ENCODE data around the gene P2RX5. TPM values are rescaled to one million over a fixed set of nuclear protein-coding genes. Genes with fewer than 3 reads are reported as not detected.

The P2RX5 gene
- total and polyA plus RNA-seq, 2 experiments from 2014 or later = not detected

DNA sequence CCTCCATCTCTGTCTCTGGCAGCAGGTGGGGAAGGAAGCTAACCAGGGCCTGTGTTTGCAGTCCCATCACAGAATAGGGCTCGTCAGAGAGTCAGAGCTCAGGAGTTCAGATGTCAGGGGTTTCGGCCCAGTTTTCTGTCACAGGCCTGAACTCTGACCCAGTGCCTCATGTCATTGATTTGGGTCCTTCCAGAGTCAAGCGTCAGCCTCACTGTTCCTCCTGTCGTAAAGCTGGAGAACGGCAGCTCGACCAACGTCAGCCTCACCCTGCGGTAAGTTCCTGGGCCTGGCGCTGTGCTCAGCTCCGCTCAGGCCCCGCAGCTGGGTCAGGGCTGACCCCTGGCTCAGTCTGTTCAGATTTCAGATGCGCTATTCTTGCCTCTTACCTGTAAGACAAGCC lies 48.7 kb downstream of the P2RX5 start:
- H3K4me3 ChIP-seq = no peak overlapping the region
- H3K36me3 ChIP-seq (replicated peaks; ENCODE audit: insufficient read depth, low read depth) = no peaks in the 10 kb centered on the region
- 76% methylated on average over 12 of the region's 12 CpGs for WGBS (ENCODE audit: low lambda C conversion rate, missing lambda C conversion rate)
- H3K79me2 ChIP-seq = no peaks in the 10 kb centered on the region
- no peaks in the 10 kb centered on the region for H3K27me3 ChIP-seq
- H4K20me1 ChIP-seq (ENCODE audit: insufficient read depth, poor library complexity, severe bottlenecking) = no peaks in the 10 kb centered on the region
- no peak for DNase-seq (ENCODE audit: low spot score)
- H3K27ac ChIP-seq = no peak overlapping the region
- H3K4me1 ChIP-seq (ENCODE audit: insufficient read depth) = peaks cover 3% of the 10 kb centered on the region
- H3K9me2 ChIP-seq (replicated peaks; ENCODE audit: insufficient read depth) = no peaks in the 10 kb centered on the region
- TF ChIP-seq, protein P1, sequence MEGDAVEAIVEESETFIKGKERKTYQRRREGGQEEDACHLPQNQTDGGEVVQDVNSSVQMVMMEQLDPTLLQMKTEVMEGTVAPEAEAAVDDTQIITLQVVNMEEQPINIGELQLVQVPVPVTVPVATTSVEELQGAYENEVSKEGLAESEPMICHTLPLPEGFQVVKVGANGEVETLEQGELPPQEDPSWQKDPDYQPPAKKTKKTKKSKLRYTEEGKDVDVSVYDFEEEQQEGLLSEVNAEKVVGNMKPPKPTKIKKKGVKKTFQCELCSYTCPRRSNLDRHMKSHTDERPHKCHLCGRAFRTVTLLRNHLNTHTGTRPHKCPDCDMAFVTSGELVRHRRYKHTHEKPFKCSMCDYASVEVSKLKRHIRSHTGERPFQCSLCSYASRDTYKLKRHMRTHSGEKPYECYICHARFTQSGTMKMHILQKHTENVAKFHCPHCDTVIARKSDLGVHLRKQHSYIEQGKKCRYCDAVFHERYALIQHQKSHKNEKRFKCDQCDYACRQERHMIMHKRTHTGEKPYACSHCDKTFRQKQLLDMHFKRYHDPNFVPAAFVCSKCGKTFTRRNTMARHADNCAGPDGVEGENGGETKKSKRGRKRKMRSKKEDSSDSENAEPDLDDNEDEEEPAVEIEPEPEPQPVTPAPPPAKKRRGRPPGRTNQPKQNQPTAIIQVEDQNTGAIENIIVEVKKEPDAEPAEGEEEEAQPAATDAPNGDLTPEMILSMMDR (IDR thresholded peaks at IDR 0.05; ENCODE audit: poor library complexity) = no peak
- TF ChIP-seq EZH2 (IDR thresholded peaks at IDR 0.05; ENCODE audit: borderline replicate concordance) = no peak
- no peak for TF ChIP-seq EZH2phosphoT487 (IDR thresholded peaks at IDR 0.05; ENCODE audit: low read depth, severe bottlenecking, unreplicated experiment)
- no peak overlapping the region for H3K4me2 ChIP-seq
- no peaks in the 10 kb centered on the region for H3K9me3 ChIP-seq (ENCODE audit: low read depth)
- H2AFZ ChIP-seq = no peak overlapping the region

DNA sequence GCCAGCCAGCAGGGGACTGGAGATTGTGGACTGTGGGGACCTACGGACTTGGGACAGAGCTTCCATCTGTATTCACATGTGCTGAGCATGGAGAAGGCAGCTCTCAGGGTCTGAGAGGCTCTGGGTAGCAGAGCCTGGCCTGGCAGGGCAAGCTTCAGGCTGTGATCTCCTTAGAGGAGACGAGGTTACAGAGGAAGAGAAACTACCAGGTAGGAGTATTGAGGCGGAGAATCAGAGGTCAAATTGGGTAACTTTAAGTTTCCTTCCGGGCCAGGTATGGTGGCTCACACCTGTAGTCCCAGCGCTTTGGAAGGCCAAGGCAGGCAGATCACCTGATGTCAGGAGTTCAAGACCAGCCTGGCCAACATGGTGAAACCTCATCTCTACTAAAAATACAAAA lies 50.6 kb downstream of the P2RX5 start:
- Histone ChIP-seq H3K4me2 (no peak overlapping the region), H3K36me3 (replicated peaks; ENCODE audit: insufficient read depth, low read depth) (no peaks in the 10 kb centered on the region), H3K9me2 (replicated peaks; ENCODE audit: insufficient read depth) (no peaks in the 10 kb centered on the region), H3K79me2 (no peaks in the 10 kb centered on the region), H4K20me1 (ENCODE audit: insufficient read depth, poor library complexity, severe bottlenecking) (no peaks in the 10 kb centered on the region), H3K27ac (no peak overlapping the region), H3K4me3 (no peak overlapping the region), H3K27me3 (no peaks in the 10 kb centered on the region), H3K4me1 (ENCODE audit: insufficient read depth) (peaks cover 3% of the 10 kb centered on the region), H3K9me3 (ENCODE audit: low read depth) (no peaks in the 10 kb centered on the region), H2AFZ (no peak overlapping the region)
- WGBS (ENCODE audit: low lambda C conversion rate, missing lambda C conversion rate) = 57% methylated on average over 5 of the region's 5 CpGs
- DNase-seq (ENCODE audit: low spot score) = no peak
- TF ChIP-seq EZH2 (IDR thresholded peaks at IDR 0.05; ENCODE audit: borderline replicate concordance) (no peak), EZH2phosphoT487 (IDR thresholded peaks at IDR 0.05; ENCODE audit: low read depth, severe bottlenecking, unreplicated experiment) (no peak)

DNA sequence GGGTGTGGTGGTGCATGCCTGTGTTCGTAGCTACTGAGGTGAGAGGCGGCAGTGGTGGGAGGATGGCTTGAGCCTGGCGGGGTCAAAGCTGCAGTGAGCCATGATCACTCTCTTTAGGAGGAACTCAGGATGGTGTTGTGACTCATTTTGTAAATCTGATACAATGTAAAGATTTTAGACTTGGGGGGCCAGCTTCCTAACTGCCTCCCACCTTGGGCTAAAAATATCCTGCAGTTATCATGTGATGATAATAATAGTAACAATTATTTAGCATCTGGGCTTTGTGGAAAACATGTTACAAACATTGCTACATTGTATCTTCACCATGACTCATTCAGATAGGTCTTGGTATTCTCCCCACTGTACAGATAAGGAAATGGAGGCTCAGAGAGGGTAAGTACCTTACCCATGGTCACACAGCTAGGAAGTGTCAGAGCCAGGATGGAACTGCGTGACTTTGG lies 52.0 kb downstream of the P2RX5 start:
- Histone ChIP-seq H3K4me1 (ENCODE audit: insufficient read depth) (peaks cover 3% of the 10 kb centered on the region), H3K79me2 (no peaks in the 10 kb centered on the region), H3K36me3 (replicated peaks; ENCODE audit: insufficient read depth, low read depth) (no peaks in the 10 kb centered on the region), H3K4me3 (no peak overlapping the region), H2AFZ (no peak overlapping the region), H4K20me1 (ENCODE audit: insufficient read depth, poor library complexity, severe bottlenecking) (no peaks in the 10 kb centered on the region), H3K9me2 (replicated peaks; ENCODE audit: insufficient read depth) (no peaks in the 10 kb centered on the region), H3K4me2 (no peak overlapping the region), H3K27ac (no peak overlapping the region), H3K9me3 (ENCODE audit: low read depth) (no peaks in the 10 kb centered on the region), H3K27me3 (no peaks in the 10 kb centered on the region)
- WGBS (ENCODE audit: low lambda C conversion rate, missing lambda C conversion rate) = 99% methylated on average over 4 of the region's 4 CpGs
- DNase-seq (ENCODE audit: low spot score) = no peak
- TF ChIP-seq EZH2phosphoT487 (IDR thresholded peaks at IDR 0.05; ENCODE audit: low read depth, severe bottlenecking, unreplicated experiment) = no peak
- TF ChIP-seq, protein P1 (IDR thresholded peaks at IDR 0.05; ENCODE audit: poor library complexity) = no peak

DNA sequence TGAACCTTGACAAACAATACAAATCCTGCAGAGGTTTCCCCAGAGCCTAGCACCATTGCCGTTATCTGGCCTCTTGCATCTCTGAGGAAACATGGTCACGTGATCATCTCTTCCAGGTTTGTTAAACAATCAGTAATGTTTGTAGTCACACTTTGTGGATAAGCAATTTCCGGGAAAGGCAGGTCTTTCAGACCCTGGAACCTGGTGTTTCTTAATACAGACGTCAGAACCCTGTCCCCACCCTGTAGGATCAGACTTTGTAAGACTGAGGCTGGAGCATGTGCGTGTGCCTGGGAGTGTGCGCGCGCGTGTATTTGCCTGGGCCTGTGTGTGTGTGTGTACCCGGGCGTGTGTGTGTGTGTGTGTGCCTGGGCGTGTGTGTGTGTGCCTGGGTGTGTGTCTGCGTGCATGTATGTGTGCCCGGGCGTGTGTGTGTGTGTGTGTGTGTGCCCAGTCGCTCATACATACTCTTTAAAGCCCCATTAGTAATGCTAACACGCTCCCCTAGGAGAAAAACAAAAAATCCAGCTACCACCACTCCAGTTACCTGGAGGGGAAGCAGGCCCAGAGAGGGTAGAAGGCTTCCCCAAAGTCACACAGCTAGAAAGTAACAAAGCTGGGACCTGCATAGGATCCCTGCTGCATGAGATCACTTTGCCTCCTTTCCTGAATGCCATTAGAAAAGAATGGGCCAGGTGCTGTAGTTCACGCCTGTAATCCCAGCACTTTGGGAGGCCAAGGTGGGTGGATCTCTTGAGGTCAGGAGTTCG lies 54.1 kb downstream of the P2RX5 start:
- Histone ChIP-seq H3K4me2 (no peak overlapping the region), H3K9me2 (replicated peaks; ENCODE audit: insufficient read depth) (no peaks in the 10 kb centered on the region), H3K4me3 (no peak overlapping the region), H4K20me1 (ENCODE audit: insufficient read depth, poor library complexity, severe bottlenecking) (no peaks in the 10 kb centered on the region), H3K79me2 (peaks cover 6% of the 10 kb centered on the region), H3K9me3 (ENCODE audit: low read depth) (no peaks in the 10 kb centered on the region), H3K4me1 (ENCODE audit: insufficient read depth) (no peaks in the 10 kb centered on the region), H2AFZ (no peak overlapping the region), H3K36me3 (replicated peaks; ENCODE audit: insufficient read depth, low read depth) (no peaks in the 10 kb centered on the region), H3K27me3 (no peaks in the 10 kb centered on the region), H3K27ac (no peak overlapping the region)
- WGBS (ENCODE audit: low lambda C conversion rate, missing lambda C conversion rate) = 75% methylated on average over 17 of the region's 19 CpGs
- no peak for TF ChIP-seq EZH2phosphoT487 (IDR thresholded peaks at IDR 0.05; ENCODE audit: low read depth, severe bottlenecking, unreplicated experiment)
- no peak for TF ChIP-seq EZH2 (IDR thresholded peaks at IDR 0.05; ENCODE audit: borderline replicate concordance)
- TF ChIP-seq, protein P1 (IDR thresholded peaks at IDR 0.05; ENCODE audit: poor library complexity) = no peak
- no peak for DNase-seq (ENCODE audit: low spot score)
